NT2/D1 (cell line): ENCODE data around the gene WDFY4.

Experiments used
- SUZ12 ChIP-seq: IDR thresholded peaks from 2 replicates; pipeline ENCODE4 v1.6.1; 2011; ENCODE audit not compliant: insufficient read length, insufficient read depth; ENCODE audit errors: extremely low read depth
- YY1 ChIP-seq: IDR thresholded peaks from 2 replicates; pipeline ENCODE4 v1.6.1; 2011; ENCODE audit not compliant: insufficient read length, insufficient read depth
- ZNF274 ChIP-seq: IDR thresholded peaks from 2 replicates; pipeline ENCODE4 v1.6.1; 2011; ENCODE audit warnings: mild to moderate bottlenecking, low read depth, low read length

DNA sequence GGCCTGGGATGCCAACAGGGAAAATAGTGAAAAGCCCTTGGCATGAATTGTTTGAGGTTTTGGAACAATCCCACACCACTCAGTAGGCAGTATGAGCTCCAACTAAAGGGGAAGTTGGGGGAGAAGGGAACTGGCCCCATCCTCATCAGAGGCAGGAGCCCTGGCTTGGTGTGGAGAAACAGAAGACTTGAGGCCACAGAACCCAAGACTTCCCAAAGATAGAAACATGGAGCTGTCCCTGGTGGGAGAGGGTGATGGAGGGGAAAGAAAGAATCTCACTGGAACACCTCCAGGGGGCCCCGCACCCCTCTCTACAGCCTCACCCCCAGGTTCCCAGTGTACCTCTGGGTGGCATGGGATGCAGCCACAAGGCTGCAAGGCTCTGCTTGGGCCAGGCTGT, 345.0 kb downstream of the WDFY4 start:
- TF ChIP-seq YY1 (no peak), SUZ12 (no peak), ZNF274 (no peak)
